CD14-positive monocyte (primary cell): Measurements from ENCODE around the gene LRBA. TPM values are rescaled to one million over a fixed set of nuclear protein-coding genes. Genes with fewer than 3 reads are reported as not detected.
A peak's percentile ranks its signal among the peaks of the same experiment; 100 is the strongest.

Source experiments
- DNase-seq, 3 donors: peaks; one replicate each; pipeline ENCODE4 v3.0.0-alpha.2; 2011 to 2022
- H2AFZ ChIP-seq: 2 replicates; pipeline ENCODE4 v1.6.0; 2012; ENCODE audit warnings: mild to moderate bottlenecking, low read depth, low read length, inconsistent platforms; ENCODE audit not compliant: insufficient read depth, poor library complexity, severe bottlenecking
- H3K27ac ChIP-seq, 2 donors: 1 replicate in 1 of 2; 2 replicates in 1 of 2; pipeline ENCODE4 v1.5.1; 2012 to 2013; ENCODE audit warnings: low read length in 2 of 2, control low read depth in 1 of 2, inconsistent platforms in 1 of 2, low read depth in 1 of 2, mild to moderate bottlenecking in 1 of 2
- H3K27me3 ChIP-seq, 2 donors: one replicate each; pipeline versions ENCODE4 v1.6.0 to v1.6.1; 2011 to 2013; ENCODE audit warnings: low read length in 2 of 2; ENCODE audit not compliant: control insufficient read depth in 2 of 2, insufficient read depth in 2 of 2
- H3K36me3 ChIP-seq, 2 donors: replicated peaks in 1 of 2; 1 replicate in 1 of 2; 2 replicates in 1 of 2; pipeline versions ENCODE4 v1.5.1 to v1.6.1; 2012 to 2013; ENCODE audit warnings: low read length in 2 of 2, control low read depth in 1 of 2, inconsistent platforms in 1 of 2, mild to moderate bottlenecking in 1 of 2; ENCODE audit not compliant: insufficient read depth in 2 of 2, control insufficient read depth in 1 of 2
- H3K4me1 ChIP-seq, 2 donors: 1 replicate in 1 of 2; 2 replicates in 1 of 2; pipeline versions ENCODE4 v1.5.1 to v1.6.1; 2012 to 2013; ENCODE audit warnings: low read length in 2 of 2, control low read depth in 1 of 2, inconsistent platforms in 1 of 2, mild to moderate bottlenecking in 1 of 2, moderate library complexity in 1 of 2; ENCODE audit not compliant: insufficient read depth in 2 of 2, control insufficient read depth in 1 of 2
- H3K4me2 ChIP-seq: replicated peaks from 2 replicates; pipeline ENCODE3; 2012; ENCODE audit warnings: low read length, moderate library complexity, mild to moderate bottlenecking; ENCODE audit not compliant: poor library complexity, severe bottlenecking; ENCODE audit errors: extremely low read depth
- H3K4me3 ChIP-seq, 3 experiments: fragments of 200-600 bp in 1 of 3; sonication (generic) in 1 of 3; replicated peaks in 1 of 3; 1 replicate in 2 of 3; 2 replicates in 1 of 3; pipeline ENCODE4 v1.5.1; 2011 to 2013; ENCODE audit warnings: low read length in 3 of 3, mild to moderate bottlenecking in 3 of 3, control low read depth in 2 of 3, low read depth in 2 of 3, inconsistent platforms in 1 of 3, moderate library complexity in 1 of 3
- H3K79me2 ChIP-seq: 2 replicates; pipeline ENCODE4 v1.6.0; 2012; ENCODE audit warnings: mild to moderate bottlenecking, control low read depth, inconsistent platforms, low read length, moderate library complexity; ENCODE audit not compliant: insufficient read depth
- H3K9ac ChIP-seq: 2 replicates; pipeline ENCODE4 v1.6.0; 2017; ENCODE audit warnings: low read length, mild to moderate bottlenecking; ENCODE audit not compliant: insufficient read depth, poor library complexity, severe bottlenecking
- H3K9me3 ChIP-seq, 2 donors: replicated peaks in 1 of 2; 1 replicate in 1 of 2; 2 replicates in 1 of 2; pipeline versions ENCODE4 v1.5.1 to v1.6.1; 2012 to 2013; ENCODE audit warnings: low read length in 2 of 2, control low read depth in 1 of 2; ENCODE audit not compliant: control insufficient read depth in 1 of 2, insufficient read depth in 1 of 2
- H4K20me1 ChIP-seq: 2 replicates; pipeline ENCODE4 v1.6.0; 2012; ENCODE audit warnings: mild to moderate bottlenecking, low read length, control low read depth, moderate library complexity; ENCODE audit not compliant: insufficient read depth
- H3K27ac Mint-ChIP-seq, 7 donors: one replicate each; pipeline ENCODE4 v1.8.0; 2020; ENCODE audit warnings: mild to moderate bottlenecking in 7 of 7, mixed read lengths in 7 of 7, moderate library complexity in 6 of 7, inconsistent platforms in 2 of 7
- H3K27me3 Mint-ChIP-seq, 3 donors: one replicate each; pipeline ENCODE4 v1.8.0; 2021 to 2022; ENCODE audit warnings: low read depth in 3 of 3, mild to moderate bottlenecking in 3 of 3, mixed read lengths in 3 of 3, moderate library complexity in 3 of 3, inconsistent platforms in 1 of 3
- H3K36me3 Mint-ChIP-seq, 2 donors: one replicate each; pipeline ENCODE4 v1.8.0; 2020; ENCODE audit warnings: mixed read lengths in 2 of 2, inconsistent platforms in 1 of 2, mild to moderate bottlenecking in 1 of 2
- H3K4me1 Mint-ChIP-seq: one replicate; pipeline ENCODE4 v1.8.0; 2020; ENCODE audit warnings: mild to moderate bottlenecking, mixed read lengths
- H3K4me3 Mint-ChIP-seq, 2 donors: one replicate each; pipeline ENCODE4 v1.8.0; 2020; ENCODE audit warnings: mild to moderate bottlenecking in 2 of 2, mixed read lengths in 2 of 2, moderate library complexity in 1 of 2
- H3K9me3 Mint-ChIP-seq, 7 donors: one replicate each; pipeline ENCODE4 v1.8.0; 2020 to 2022; ENCODE audit warnings: mixed read lengths in 7 of 7, mild to moderate bottlenecking in 6 of 7, moderate library complexity in 6 of 7, inconsistent platforms in 2 of 7
- WGBS: methylation state at CpG from one replicate; pipeline ENCODE4 v1.1.5; 2013; ENCODE audit warnings: missing lambda C conversion rate; ENCODE audit not compliant: insufficient coverage; 5-methylcytosine and 5-hydroxymethylcytosine counted together
- intact Hi-C, 2 donors: fragments of 100-400 bp; cut with micrococcal nuclease; formaldehyde crosslinking; loops; one replicate each; pipeline versions ENCODE4 v1.15.0 to v1.15.1; 2023
- polyA plus RNA-seq, 3 donors: library from polyadenylated mRNA; depleted of rRNA in 1 of 3; unstranded in 2 of 3; stranded (reverse) in 1 of 3; fragments of 300-500 nt in 2 of 3; fragments of >200 nt in 1 of 3; fragmentation: Illumina TruSeq in 2 of 3; gene quantifications; 1 replicate in 2 of 3; 2 replicates in 1 of 3; pipeline ENCODE4 v1.2.3, GENCODE V29; 2012 to 2021
- TF ChIP-seq, protein P1 (sequence below): fragments of 200-600 bp; IDR thresholded peaks from one replicate; pipeline ENCODE4 v1.8.0; 2022; ENCODE audit warnings: antibody characterized with exemption, mild to moderate bottlenecking

The LRBA gene
- polyA plus RNA-seq, 3 donors: 1.5 to 5.5 (median 4.4) TPM

DNA sequence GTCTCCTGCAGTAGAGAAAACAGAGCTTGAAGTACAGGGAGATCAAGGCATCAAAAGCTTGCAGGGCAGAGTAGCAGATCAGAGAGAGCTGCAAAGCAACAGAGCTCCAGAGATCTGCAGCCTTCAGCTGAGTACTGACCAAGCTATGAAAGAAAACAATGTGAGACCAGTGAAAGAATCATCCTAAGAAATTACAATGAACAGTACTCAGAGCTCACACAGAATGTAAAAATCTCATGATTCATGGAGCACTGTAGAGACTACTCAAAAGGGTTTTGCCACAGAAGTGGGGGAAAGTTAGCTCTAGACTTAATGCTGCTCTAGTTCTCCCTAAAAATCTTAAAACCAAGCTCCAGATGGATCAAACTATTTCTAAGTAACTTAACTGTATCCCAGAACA, 513.1 kb downstream of the LRBA start:
- H3K27ac ChIP-seq: no peak overlapping the region
- peaks cover 0 to 12% of the 10 kb centered on the region in 2 donors for H3K9me3 ChIP-seq
- no peaks in the 10 kb centered on the region for H3K36me3 ChIP-seq
- peaks cover 7% of the 10 kb centered on the region for H3K4me1 Mint-ChIP-seq
- intact Hi-C loops: no loop called here
- no peak overlapping the region for H3K27ac Mint-ChIP-seq
- H3K4me3 ChIP-seq: no peak overlapping the region
- no peaks in the 10 kb centered on the region for H3K79me2 ChIP-seq
- no peaks in the 10 kb centered on the region for H3K27me3 Mint-ChIP-seq
- no peaks in the 10 kb centered on the region for H3K27me3 ChIP-seq
- DNase-seq: no peak
- H3K4me1 ChIP-seq: no peaks in the 10 kb centered on the region
- no peak overlapping the region for H2AFZ ChIP-seq
- H3K4me2 ChIP-seq: no peak overlapping the region
- H3K36me3 Mint-ChIP-seq: no peaks in the 10 kb centered on the region
- H4K20me1 ChIP-seq: no peaks in the 10 kb centered on the region
- H3K9me3 Mint-ChIP-seq: peaks cover 7 to 24% (median 15%) of the 10 kb centered on the region in 7 donors
- H3K4me3 Mint-ChIP-seq: no peak overlapping the region
- H3K9ac ChIP-seq: no peak overlapping the region
- TF ChIP-seq, protein P1, sequence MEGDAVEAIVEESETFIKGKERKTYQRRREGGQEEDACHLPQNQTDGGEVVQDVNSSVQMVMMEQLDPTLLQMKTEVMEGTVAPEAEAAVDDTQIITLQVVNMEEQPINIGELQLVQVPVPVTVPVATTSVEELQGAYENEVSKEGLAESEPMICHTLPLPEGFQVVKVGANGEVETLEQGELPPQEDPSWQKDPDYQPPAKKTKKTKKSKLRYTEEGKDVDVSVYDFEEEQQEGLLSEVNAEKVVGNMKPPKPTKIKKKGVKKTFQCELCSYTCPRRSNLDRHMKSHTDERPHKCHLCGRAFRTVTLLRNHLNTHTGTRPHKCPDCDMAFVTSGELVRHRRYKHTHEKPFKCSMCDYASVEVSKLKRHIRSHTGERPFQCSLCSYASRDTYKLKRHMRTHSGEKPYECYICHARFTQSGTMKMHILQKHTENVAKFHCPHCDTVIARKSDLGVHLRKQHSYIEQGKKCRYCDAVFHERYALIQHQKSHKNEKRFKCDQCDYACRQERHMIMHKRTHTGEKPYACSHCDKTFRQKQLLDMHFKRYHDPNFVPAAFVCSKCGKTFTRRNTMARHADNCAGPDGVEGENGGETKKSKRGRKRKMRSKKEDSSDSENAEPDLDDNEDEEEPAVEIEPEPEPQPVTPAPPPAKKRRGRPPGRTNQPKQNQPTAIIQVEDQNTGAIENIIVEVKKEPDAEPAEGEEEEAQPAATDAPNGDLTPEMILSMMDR: no peak

GRCh38 chr4:150501009-150501727, 513.9 kb downstream of the LRBA start:
- Mint-ChIP-seq H3K27ac (peak overlapping the region in 1 of 7 donors; percentile 47), H3K9me3 (peaks cover 7 to 24% (median 15%) of the 10 kb centered on the region in 7 donors), H3K4me3 (no peak overlapping the region), H3K36me3 (no peaks in the 10 kb centered on the region), H3K27me3 (no peaks in the 10 kb centered on the region), H3K4me1 (peaks cover 7% of the 10 kb centered on the region)
- Histone ChIP-seq H3K4me1 (no peaks in the 10 kb centered on the region), H3K27me3 (no peaks in the 10 kb centered on the region), H3K36me3 (no peaks in the 10 kb centered on the region), H3K4me2 (no peak overlapping the region), H2AFZ (no peak overlapping the region), H3K79me2 (no peaks in the 10 kb centered on the region), H3K4me3 (no peak overlapping the region), H4K20me1 (no peaks in the 10 kb centered on the region), H3K9ac (no peak overlapping the region), H3K9me3 (peaks cover 0 to 12% of the 10 kb centered on the region in 2 donors), H3K27ac (no peak overlapping the region)
- TF ChIP-seq, protein P1: no peak
- DNase-seq: peak; percentile 15 to 28 (median 23)
- intact Hi-C loops: no loop called here
- 63% methylated on average over 2 of the region's 6 CpGs for WGBS
